Ovary (tissue), 3 donors: ENCODE data around the gene SAMM50.

ENCODE experiments used
- CTCF ChIP-seq, 3 donors: fragments of 450-650 bp in 2 of 3; fragments of 200-600 bp in 1 of 3; IDR thresholded peaks; one replicate each; pipeline versions ENCODE4 v1.5.1 to v1.8.0; 2016 to 2022; ENCODE audit warnings: antibody characterized with exemption in 3 of 3, mild to moderate bottlenecking in 1 of 3
- POLR2A ChIP-seq: fragments of 450-650 bp; IDR thresholded peaks from one replicate; pipeline ENCODE4 v1.6.1; 2017; ENCODE audit warnings: antibody characterized with exemption, mild to moderate bottlenecking, moderate library complexity
- donor health status: DM: no; HTN: no; CAD: no.

GRCh38 chr22:43919106-43919973, 35.9 kb upstream of the SAMM50 start:
- TF ChIP-seq CTCF (IDR thresholded peaks at IDR 0.05) (no peak), POLR2A (no peak)
